ENCODE data around the gene DRC7.

- no peak for TF ChIP-seq EZH2 (IDR thresholded peaks at IDR 0.05; ENCODE audit: insufficient read depth, poor library complexity, severe bottlenecking)
- no peak for TF ChIP-seq EZH2phosphoT487 (IDR thresholded peaks at IDR 0.05; ENCODE audit: insufficient read depth, low read depth)
Observed at GRCh38 chr16:57747996-57748395, 53.4 kb downstream of the DRC7 start.

Data from GM23248 (cell line).